GM10847 (cell line): ENCODE data around the gene SLC35A3.

ENCODE experiments used
- POLR2A ChIP-seq: IDR thresholded peaks from 2 replicates; pipeline ENCODE4 v1.6.1; 2011; ENCODE audit not compliant: insufficient read length; ENCODE audit errors: extremely low read depth

The SLC35A3 gene

GRCh38 chr1:100001462-100001861 lies 31.7 kb downstream of the SLC35A3 start:
- TF ChIP-seq POLR2A = no peak

GRCh38 chr1:100005424-100005823 lies 35.6 kb downstream of the SLC35A3 start:
- TF ChIP-seq POLR2A = no peak

- no peak for TF ChIP-seq POLR2A
Observed at GRCh38 chr1:100006688-100007087, 36.9 kb downstream of the SLC35A3 start.

- no peak for TF ChIP-seq POLR2A
Observed at GRCh38 chr1:100009458-100009857, 39.7 kb downstream of the SLC35A3 start.

GRCh38 chr1:100010804-100011203 lies 41.0 kb downstream of the SLC35A3 start:
- no peak for TF ChIP-seq POLR2A

- no peak for TF ChIP-seq POLR2A
Observed at GRCh38 chr1:100019220-100019619, 49.4 kb downstream of the SLC35A3 start.

- TF ChIP-seq POLR2A = no peak
Observed at GRCh38 chr1:100023482-100023881, 53.7 kb downstream of the SLC35A3 start.

GRCh38 chr1:100027212-100027611 lies 57.4 kb downstream of the SLC35A3 start:
- TF ChIP-seq POLR2A = no peak

- no peak for TF ChIP-seq POLR2A
Observed at GRCh38 chr1:100028765-100029164, 59.0 kb downstream of the SLC35A3 start.

GRCh38 chr1:100034470-100034869 lies 64.7 kb downstream of the SLC35A3 start:
- no peak for TF ChIP-seq POLR2A

GRCh38 chr1:100035214-100035613 lies 65.4 kb downstream of the SLC35A3 start:
- TF ChIP-seq POLR2A = no peak

GRCh38 chr1:100036718-100037655 lies 67.2 kb downstream of the SLC35A3 start:
- TF ChIP-seq POLR2A = no peak

- TF ChIP-seq POLR2A = no peak
Observed at GRCh38 chr1:100037656-100037926, 67.8 kb downstream of the SLC35A3 start.

GRCh38 chr1:100037927-100038659 lies 68.3 kb downstream of the SLC35A3 start:
- peak; percentile 95 for TF ChIP-seq POLR2A

GRCh38 chr1:100038660-100039287 lies 69.0 kb downstream of the SLC35A3 start:
- TF ChIP-seq POLR2A = peak; percentile 33

- no peak for TF ChIP-seq POLR2A
Observed at GRCh38 chr1:100039591-100039990, 69.8 kb downstream of the SLC35A3 start.
